ENCODE measurements around the gene CFAP43. TPM values are rescaled to one million over a fixed set of nuclear protein-coding genes. Genes with fewer than 3 reads are reported as not detected.
"Not testable (repeated sequence)": the region's sequence is repeated elsewhere in the genome, so short reads cannot be mapped to it uniquely, and the experiment has no call there.

The CFAP43 gene
- total RNA-seq, 2 experiments from 2014 or later: 0.18 TPM; not detected in 1

DNA sequence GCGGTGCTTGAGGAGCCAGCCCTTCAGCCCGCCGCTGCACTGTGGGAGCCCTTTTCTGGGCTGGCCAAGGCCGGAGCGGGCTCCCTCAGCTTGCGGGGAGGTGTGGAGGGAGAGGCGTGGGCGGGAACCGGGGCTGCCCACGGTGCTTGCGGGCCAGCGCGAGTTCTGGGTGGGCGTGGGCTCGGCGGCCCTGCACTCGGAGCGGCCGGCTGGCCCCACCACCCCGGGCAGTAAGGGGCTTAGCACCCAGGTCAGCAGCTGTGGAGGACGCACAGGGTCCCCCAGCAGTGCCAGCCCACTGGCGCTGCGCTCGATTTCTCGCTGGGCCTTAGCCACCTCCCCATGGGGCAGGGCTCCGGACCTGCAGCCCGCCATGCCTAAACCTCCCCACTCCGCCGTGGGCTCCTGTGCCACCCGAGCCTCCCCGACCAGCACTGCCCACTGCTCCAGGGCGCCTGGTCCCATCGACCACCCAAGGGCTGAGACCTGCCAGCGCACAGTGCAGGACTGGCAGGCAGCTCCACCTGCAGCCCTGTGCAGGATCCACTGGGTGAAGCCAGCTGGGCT, 13.0 kb upstream of the CFAP43 start:
- DNase-seq (no peak), ATAC-seq (no peak)
- Mint-ChIP-seq H3K9me3 (ENCODE audit: insufficient read depth) (peaks cover 15% of the 10 kb centered on the region), H3K36me3 (ENCODE audit: low read depth) (peaks cover 9% of the 10 kb centered on the region), H3K27me3 (ENCODE audit: low read depth) (peaks cover 18% of the 10 kb centered on the region), H3K27ac (no peak overlapping the region), H3K4me3 (no peak overlapping the region), H3K4me1 (ENCODE audit: low read depth) (peaks cover 16% of the 10 kb centered on the region)
- ChIA-PET POLR2A (no interaction called here), CTCF (interaction anchor here (1.4 kb wide), 1 partner anchor 9 kb away, joined by 3 read pairs; no protein-coding TSS in a partner anchor)

DNA sequence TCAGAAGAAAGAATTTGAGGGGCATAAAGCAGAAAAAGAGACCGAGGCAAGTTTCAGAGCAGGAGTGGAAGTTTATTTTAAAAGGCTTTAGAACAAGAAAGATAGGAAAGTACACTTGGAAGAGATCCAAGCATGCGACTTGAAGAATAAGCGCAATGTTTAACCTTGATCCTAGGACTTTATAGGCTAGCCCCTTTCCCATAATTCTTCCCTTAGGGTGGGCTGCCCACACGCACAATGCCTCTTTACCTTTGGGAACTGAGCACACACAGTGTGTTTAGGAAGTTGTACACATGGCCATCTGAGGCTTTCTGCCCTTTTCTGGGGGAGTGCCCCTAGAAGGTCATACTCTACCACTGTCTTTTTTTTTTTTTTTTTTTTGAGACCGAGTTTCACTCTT, 11.3 kb upstream of the CFAP43 start:
- H3K27ac Mint-ChIP-seq: no peak overlapping the region
- POLR2A ChIA-PET: no interaction called here
- ATAC-seq (no peak), DNase-seq (no peak)
- peaks cover 16% of the 10 kb centered on the region for H3K4me1 Mint-ChIP-seq (ENCODE audit: low read depth)
- H3K27me3 Mint-ChIP-seq (ENCODE audit: low read depth): peaks cover 20% of the 10 kb centered on the region
- H3K36me3 Mint-ChIP-seq (ENCODE audit: low read depth): peaks cover 9% of the 10 kb centered on the region
- no peak overlapping the region for H3K4me3 Mint-ChIP-seq
- CTCF ChIA-PET: no interaction called here
- peaks cover 15% of the 10 kb centered on the region for H3K9me3 Mint-ChIP-seq (ENCODE audit: insufficient read depth)

DNA sequence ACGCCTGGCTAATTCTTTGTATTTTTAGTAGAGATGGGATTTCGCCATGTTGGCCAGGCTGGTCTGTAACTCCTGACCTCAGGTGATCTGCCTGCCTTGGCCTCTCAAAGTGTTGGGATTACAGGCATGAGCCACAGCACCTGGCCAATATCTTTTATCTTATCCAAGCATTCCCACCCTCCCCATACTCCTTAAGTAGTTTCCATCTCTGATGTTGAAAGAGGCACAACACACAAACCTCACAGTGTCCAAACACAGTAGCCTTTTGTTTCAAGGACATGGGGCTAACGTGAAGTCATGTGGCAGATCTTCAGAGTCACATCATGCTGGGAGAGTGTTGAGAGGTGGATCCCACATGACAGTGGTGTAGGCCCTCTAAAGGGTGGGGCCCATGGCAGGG, 10.8 kb upstream of the CFAP43 start:
- DNase-seq; H3K36me3 Mint-ChIP-seq (ENCODE audit: low read depth); H3K27ac Mint-ChIP-seq; H3K4me3 Mint-ChIP-seq; POLR2A ChIA-PET; ATAC-seq; CTCF ChIA-PET: not testable (repeated sequence)
- Mint-ChIP-seq H3K27me3 (ENCODE audit: low read depth) (peaks cover 21% of the 10 kb centered on the region), H3K9me3 (ENCODE audit: insufficient read depth) (peaks cover 15% of the 10 kb centered on the region), H3K4me1 (ENCODE audit: low read depth) (peaks cover 15% of the 10 kb centered on the region)

DNA sequence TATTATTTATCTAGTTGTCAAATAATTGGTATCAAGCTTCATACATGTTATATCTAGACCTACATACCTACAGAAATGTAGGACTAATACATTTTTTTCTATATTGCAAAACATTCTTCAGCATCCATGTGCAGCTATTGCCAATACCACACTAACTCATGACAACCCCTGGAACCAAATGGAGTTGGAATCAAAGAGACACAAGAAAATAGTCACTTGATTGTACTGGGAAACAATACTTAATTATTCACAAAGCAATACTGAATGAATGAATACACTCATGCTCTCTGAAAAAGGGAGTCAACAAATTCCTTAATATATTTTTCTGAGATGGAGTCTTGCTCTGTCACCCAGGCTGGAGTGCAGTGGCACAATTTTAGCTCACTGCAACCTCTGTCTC, 10.4 kb upstream of the CFAP43 start:
- peaks cover 15% of the 10 kb centered on the region for H3K9me3 Mint-ChIP-seq (ENCODE audit: insufficient read depth)
- no peak overlapping the region for H3K27ac Mint-ChIP-seq
- H3K27me3 Mint-ChIP-seq (ENCODE audit: low read depth): peaks cover 25% of the 10 kb centered on the region
- DNase-seq (no peak), ATAC-seq (no peak)
- ChIA-PET CTCF (no interaction called here), POLR2A (no interaction called here)
- H3K36me3 Mint-ChIP-seq (ENCODE audit: low read depth): peaks cover 9% of the 10 kb centered on the region
- peaks cover 11% of the 10 kb centered on the region for H3K4me1 Mint-ChIP-seq (ENCODE audit: low read depth)
- H3K4me3 Mint-ChIP-seq: no peak overlapping the region

DNA sequence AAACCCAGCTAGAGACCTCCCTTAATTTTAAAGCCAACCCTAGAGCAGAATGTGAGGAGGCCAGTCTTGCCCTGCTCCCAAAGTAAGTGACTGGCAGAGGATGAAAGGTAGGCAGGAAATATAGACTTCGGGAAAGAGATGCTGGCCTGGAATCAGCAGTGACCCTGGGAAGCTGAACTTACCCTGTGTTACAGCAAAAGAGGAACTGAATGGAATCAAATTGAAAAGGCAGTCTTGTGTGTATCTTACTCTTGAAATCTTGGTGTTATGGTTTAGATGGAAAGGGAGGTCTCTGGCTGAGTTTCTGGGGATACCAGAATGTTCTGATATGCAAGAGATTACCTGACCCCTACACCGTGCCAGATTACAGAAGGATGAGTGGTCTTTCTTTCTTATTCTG, 7.9 kb upstream of the CFAP43 start:
- no peak for DNase-seq
- Mint-ChIP-seq H3K27ac (no peak overlapping the region), H3K9me3 (ENCODE audit: insufficient read depth) (peaks cover 3% of the 10 kb centered on the region), H3K36me3 (ENCODE audit: low read depth) (no peaks in the 10 kb centered on the region), H3K4me3 (no peak overlapping the region), H3K4me1 (ENCODE audit: low read depth) (no peaks in the 10 kb centered on the region), H3K27me3 (ENCODE audit: low read depth) (peaks cover 36% of the 10 kb centered on the region)
- no peak for ATAC-seq
- ChIA-PET CTCF (interaction anchor here (1.9 kb wide), 1 partner anchor 13 kb away, joined by 6 read pairs; no protein-coding TSS in a partner anchor), POLR2A (no interaction called here)

DNA sequence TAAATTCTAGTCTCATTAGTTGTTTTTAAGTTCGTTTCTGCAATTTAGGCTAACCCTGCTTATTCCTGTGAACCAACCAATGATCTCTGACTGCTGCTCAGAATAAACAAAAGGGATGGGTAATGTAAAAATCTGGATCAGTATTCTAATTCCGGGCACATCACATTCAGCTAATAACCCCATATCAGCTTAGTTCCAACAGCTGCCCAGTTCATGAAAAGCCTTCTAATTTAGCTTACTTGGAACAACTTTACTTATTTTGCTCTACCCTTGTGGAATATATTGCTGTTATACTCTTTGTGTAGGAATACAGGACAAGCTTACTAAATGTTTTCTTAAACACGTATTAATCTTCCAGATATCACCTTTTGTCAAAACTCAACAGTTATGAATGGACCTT, 3.6 kb upstream of the CFAP43 start:
- DNase-seq (no peak), ATAC-seq (no peak)
- Mint-ChIP-seq H3K4me1 (ENCODE audit: low read depth) (peaks cover 14% of the 10 kb centered on the region), H3K27me3 (ENCODE audit: low read depth) (peaks cover 39% of the 10 kb centered on the region), H3K9me3 (ENCODE audit: insufficient read depth) (peaks cover 4% of the 10 kb centered on the region), H3K36me3 (ENCODE audit: low read depth) (no peaks in the 10 kb centered on the region), H3K4me3 (no peak overlapping the region), H3K27ac (no peak overlapping the region)
- CTCF ChIA-PET: interaction anchor here (1.0 to 1.8 kb wide), 3 partner anchors 10 to 348 kb away, joined by 3 to 4 read pairs (median 3); no protein-coding TSS in a partner anchor
- POLR2A ChIA-PET: no interaction called here

DNA sequence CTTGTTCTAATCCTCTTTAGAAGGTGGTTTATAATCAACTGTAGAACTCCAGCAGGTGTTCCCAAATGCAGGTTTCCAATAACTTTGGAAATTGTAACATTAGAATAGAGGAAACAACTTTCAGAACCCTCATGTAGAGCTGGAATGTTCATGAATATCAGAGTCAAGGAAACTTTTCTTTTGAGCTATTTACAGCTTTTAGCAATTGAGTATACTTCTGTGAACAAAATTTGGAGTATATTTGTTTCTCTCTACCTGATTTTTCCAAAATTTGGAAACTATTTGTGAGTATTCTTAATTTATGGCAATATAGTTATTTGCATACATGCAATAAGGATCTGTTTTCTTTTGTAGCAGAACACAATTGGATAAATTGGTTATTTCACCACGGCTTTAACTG, 2.8 kb upstream of the CFAP43 start:
- no peak for DNase-seq
- no peak overlapping the region for H3K27ac Mint-ChIP-seq
- no peaks in the 10 kb centered on the region for H3K36me3 Mint-ChIP-seq (ENCODE audit: low read depth)
- POLR2A ChIA-PET: no interaction called here
- H3K27me3 Mint-ChIP-seq (ENCODE audit: low read depth): peaks cover 34% of the 10 kb centered on the region
- H3K4me1 Mint-ChIP-seq (ENCODE audit: low read depth): peaks cover 14% of the 10 kb centered on the region
- H3K4me3 Mint-ChIP-seq: no peak overlapping the region
- CTCF ChIA-PET: interaction anchor here (1.8 kb wide), 1 partner anchor 347 kb away, joined by 4 read pairs; no protein-coding TSS in a partner anchor
- peaks cover 4% of the 10 kb centered on the region for H3K9me3 Mint-ChIP-seq (ENCODE audit: insufficient read depth)
- ATAC-seq: no peak

DNA sequence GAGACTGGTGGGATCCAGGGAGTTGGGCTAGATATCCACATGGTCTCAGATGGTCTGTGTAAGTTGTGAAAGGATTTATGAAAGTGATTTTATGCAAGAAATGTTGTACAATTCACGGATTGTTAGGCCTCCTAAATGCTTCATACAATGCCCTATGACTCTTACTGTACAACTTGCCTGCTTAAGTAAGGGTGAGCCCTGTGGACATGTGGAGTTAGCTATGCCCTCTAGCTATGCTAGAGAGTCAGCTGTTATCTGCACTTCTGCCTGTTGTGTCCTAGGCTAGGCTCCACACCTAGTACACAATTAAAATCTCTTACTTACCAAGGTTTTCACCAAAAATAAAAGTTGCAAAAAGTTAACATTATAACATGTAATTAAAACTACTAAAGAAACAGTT, 1.7 kb upstream of the CFAP43 start:
- no peak overlapping the region for H3K27ac Mint-ChIP-seq
- no peak for DNase-seq
- ChIA-PET CTCF (interaction anchor here (1.9 kb wide), 1 partner anchor 21 kb away, joined by 8 read pairs; the partner anchor contains the start of gene GSTO1), POLR2A (interaction anchor here (0.6 kb wide), 1 partner anchor 33 kb away, joined by 5 read pairs; no protein-coding TSS in a partner anchor)
- no peak for ATAC-seq
- peaks cover 4% of the 10 kb centered on the region for H3K9me3 Mint-ChIP-seq (ENCODE audit: insufficient read depth)
- no peaks in the 10 kb centered on the region for H3K36me3 Mint-ChIP-seq (ENCODE audit: low read depth)
- peak overlapping the region; percentile 59 for H3K4me3 Mint-ChIP-seq
- H3K4me1 Mint-ChIP-seq (ENCODE audit: low read depth): peaks cover 14% of the 10 kb centered on the region
- H3K27me3 Mint-ChIP-seq (ENCODE audit: low read depth): peaks cover 29% of the 10 kb centered on the region

DNA sequence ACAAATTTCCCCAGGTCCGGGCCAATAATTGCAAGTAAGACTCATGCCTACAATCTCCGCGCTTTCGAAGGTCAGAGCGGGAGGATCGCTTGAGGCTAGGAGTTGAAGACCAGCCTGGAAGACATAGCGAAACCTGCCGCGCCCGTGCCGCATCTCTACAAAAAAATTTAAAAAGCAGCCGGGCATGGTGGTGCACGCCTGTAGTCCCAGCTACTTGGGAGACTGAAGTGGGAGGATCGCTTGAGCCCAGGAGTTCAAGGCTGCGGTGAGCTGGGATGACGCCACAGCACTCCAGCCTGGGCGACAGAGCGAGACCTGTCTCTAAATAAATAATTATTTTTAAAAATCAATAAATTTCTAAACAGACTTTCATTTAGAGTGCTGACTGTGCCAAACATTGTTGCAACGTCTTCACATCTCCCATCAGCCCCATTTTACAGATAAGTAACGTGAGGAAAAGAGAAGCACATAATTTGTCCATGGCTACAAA, 494 bp upstream of the CFAP43 start:
- Mint-ChIP-seq H3K36me3 (ENCODE audit: low read depth) (no peaks in the 10 kb centered on the region), H3K27ac (peak overlapping the region; percentile 34), H3K4me3 (peak overlapping the region; percentile 87), H3K27me3 (ENCODE audit: low read depth) (peaks cover 26% of the 10 kb centered on the region), H3K9me3 (ENCODE audit: insufficient read depth) (peaks cover 4% of the 10 kb centered on the region), H3K4me1 (ENCODE audit: low read depth) (peaks cover 14% of the 10 kb centered on the region)
- DNase-seq (no peak), ATAC-seq (peak; percentile 41)
- CTCF ChIA-PET: interaction anchor here (1.3 to 2.1 kb wide), 3 partner anchors 15 to 42 kb away, joined by 3 to 8 read pairs (median 7); partner anchors contain the start of gene GSTO1
- POLR2A ChIA-PET: interaction anchor here (1.0 to 1.6 kb wide), 4 partner anchors 14 to 36 kb away, joined by 3 to 6 read pairs (median 4); partner anchors contain the start of genes GSTO1 and GSTO2

DNA sequence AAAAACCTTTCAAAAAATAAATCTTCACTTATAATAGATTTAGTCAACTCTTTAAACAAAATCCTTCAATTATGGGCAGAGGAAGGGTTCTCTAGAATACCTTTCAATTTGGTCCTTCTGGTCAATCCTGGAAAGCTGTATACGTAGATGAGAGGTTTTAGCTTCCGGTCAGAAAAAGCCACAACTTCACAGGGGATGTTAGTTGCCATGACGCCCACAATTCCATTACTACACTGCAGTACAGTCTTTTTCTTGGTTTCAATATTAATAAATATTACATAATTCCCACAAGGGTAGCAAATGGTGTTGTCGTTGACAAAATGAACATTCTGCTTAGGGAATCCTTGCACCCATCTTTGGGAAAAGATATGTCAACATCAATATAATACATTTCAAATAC, 1.7 kb downstream of the CFAP43 start:
- CTCF ChIA-PET: interaction anchor here (1.1 to 1.5 kb wide), 2 partner anchors 44 to 109 kb away, joined by 3 read pairs; partner anchors contain the start of gene SFR1
- H3K4me3 Mint-ChIP-seq: no peak overlapping the region

DNA sequence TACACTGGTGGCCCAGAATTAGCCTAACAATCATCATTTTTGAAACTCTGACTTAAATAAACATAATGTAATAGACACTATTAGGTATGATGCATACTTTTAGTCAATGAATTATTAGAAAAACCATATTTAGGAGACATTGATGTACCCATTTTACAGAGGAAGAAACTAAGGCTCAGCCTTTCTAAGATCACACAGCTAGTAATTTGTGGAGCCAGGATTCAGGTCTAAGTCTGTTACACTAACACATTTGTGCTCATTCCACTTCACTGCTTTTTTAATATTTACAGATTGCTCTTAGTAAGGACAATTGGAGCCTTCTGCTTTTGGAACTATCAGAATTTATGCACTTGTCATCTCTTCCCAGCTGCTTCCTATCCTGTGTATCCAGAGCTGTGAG, 8.9 kb downstream of the CFAP43 start:
- peaks cover 25% of the 10 kb centered on the region for H3K27me3 Mint-ChIP-seq (ENCODE audit: low read depth)
- ChIA-PET CTCF (interaction anchor here (2.1 kb wide), 1 partner anchor 335 kb away, joined by 5 read pairs; no protein-coding TSS in a partner anchor), POLR2A (no interaction called here)
- H3K9me3 Mint-ChIP-seq (ENCODE audit: insufficient read depth): no peaks in the 10 kb centered on the region
- DNase-seq (no peak), ATAC-seq (no peak)
- H3K4me1 Mint-ChIP-seq (ENCODE audit: low read depth): peaks cover 5% of the 10 kb centered on the region
- no peaks in the 10 kb centered on the region for H3K36me3 Mint-ChIP-seq (ENCODE audit: low read depth)
- no peak overlapping the region for H3K4me3 Mint-ChIP-seq
- no peak overlapping the region for H3K27ac Mint-ChIP-seq

More for the DNA sequence above, 1.7 kb downstream of the CFAP43 start:
- H3K4me1 Mint-ChIP-seq (ENCODE audit: low read depth): peaks cover 14% of the 10 kb centered on the region
- no peak overlapping the region for H3K27ac Mint-ChIP-seq
- H3K9me3 Mint-ChIP-seq (ENCODE audit: insufficient read depth): peaks cover 4% of the 10 kb centered on the region
- peaks cover 16% of the 10 kb centered on the region for H3K27me3 Mint-ChIP-seq (ENCODE audit: low read depth)
- DNase-seq (no peak), ATAC-seq (no peak)
- H3K36me3 Mint-ChIP-seq (ENCODE audit: low read depth): no peaks in the 10 kb centered on the region
- POLR2A ChIA-PET: no interaction called here

DNA sequence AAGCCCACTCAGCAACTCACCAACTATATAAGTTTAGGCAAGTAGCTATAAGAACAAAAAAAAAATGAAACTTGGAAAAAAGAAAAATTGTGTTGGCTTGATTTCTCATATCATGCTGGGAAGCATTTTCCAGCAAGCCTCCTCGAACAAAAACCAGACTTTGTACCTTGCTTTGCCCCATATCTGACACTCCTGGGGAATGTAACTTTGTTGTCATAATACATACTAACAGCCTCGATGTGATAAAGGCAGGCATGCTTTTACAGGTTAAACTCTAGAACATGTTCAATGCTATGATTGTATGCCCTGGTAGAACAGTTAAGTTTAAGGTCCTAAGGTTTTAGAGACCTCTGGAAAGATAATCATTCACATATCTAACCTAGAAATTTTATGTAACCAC, 11.6 kb downstream of the CFAP43 start:
- ChIA-PET CTCF (interaction anchor here (0.8 kb wide), 1 partner anchor 10 kb away, joined by 3 read pairs; no protein-coding TSS in a partner anchor), POLR2A (no interaction called here)
- Mint-ChIP-seq H3K27ac (no peak overlapping the region), H3K36me3 (ENCODE audit: low read depth) (no peaks in the 10 kb centered on the region), H3K27me3 (ENCODE audit: low read depth) (peaks cover 21% of the 10 kb centered on the region), H3K4me1 (ENCODE audit: low read depth) (peaks cover 5% of the 10 kb centered on the region), H3K9me3 (ENCODE audit: insufficient read depth) (no peaks in the 10 kb centered on the region), H3K4me3 (no peak overlapping the region)
- DNase-seq (no peak), ATAC-seq (no peak)
